ENCODE measurements around the gene CARD6. TPM values are rescaled to one million over a fixed set of nuclear protein-coding genes. Genes with fewer than 3 reads are reported as not detected.
"Not testable (repeated sequence)": the region's sequence is repeated elsewhere in the genome, so short reads cannot be mapped to it uniquely, and the experiment has no call there.

Gene CARD6
- total and polyA plus RNA-seq, 4 donors = 1.6 to 3.2 (median 2.1) TPM

GRCh38 chr5:40823459-40823858 is 17.7 kb upstream of the CARD6 start:
- H3K27me3 ChIP-seq (ENCODE audit: control insufficient read depth in 4 of 4, insufficient read depth in 4 of 4, low read length in 3 of 4) = no peaks in the 10 kb centered on the region
- no peak overlapping the region for H3K9ac ChIP-seq (ENCODE audit: low read depth in 1 of 2, low read length in 2 of 2)
- H3K4me1 ChIP-seq (ENCODE audit: control insufficient read depth in 4 of 4, insufficient read depth in 4 of 4, low read length in 3 of 4) = no peaks in the 10 kb centered on the region
- WGBS = 45% methylated on average over 1 of the region's 1 CpG
- H3K9me3 ChIP-seq (ENCODE audit: control insufficient read depth in 4 of 4, low read length in 3 of 4) = no peaks in the 10 kb centered on the region
- peaks cover 7 to 21% (median 17%) of the 10 kb centered on the region in 4 donors for H3K36me3 ChIP-seq (ENCODE audit: control insufficient read depth in 4 of 4, insufficient read depth in 3 of 4, low read depth in 1 of 4, low read length in 3 of 4)
- no peak overlapping the region for H3K27ac ChIP-seq (ENCODE audit: low read depth in 1 of 2, low read length in 2 of 2)
- no peak overlapping the region for H3K4me3 ChIP-seq (ENCODE audit: low read depth in 1 of 3, low read length in 3 of 3)
- TF ChIP-seq JUND (IDR thresholded peaks at IDR 0.05) (no peak), CTCF (IDR thresholded peaks at IDR 0.05; ENCODE audit: low read depth, low read length, missing input control) (no peak), YY1 (IDR thresholded peaks at IDR 0.05) (no peak), SP1 (IDR thresholded peaks at IDR 0.05) (no peak), NR2F2 (IDR thresholded peaks at IDR 0.05) (no peak), REST (IDR thresholded peaks at IDR 0.05) (no peak)
- no peak for DNase-seq (ENCODE audit: low spot score)

DNA sequence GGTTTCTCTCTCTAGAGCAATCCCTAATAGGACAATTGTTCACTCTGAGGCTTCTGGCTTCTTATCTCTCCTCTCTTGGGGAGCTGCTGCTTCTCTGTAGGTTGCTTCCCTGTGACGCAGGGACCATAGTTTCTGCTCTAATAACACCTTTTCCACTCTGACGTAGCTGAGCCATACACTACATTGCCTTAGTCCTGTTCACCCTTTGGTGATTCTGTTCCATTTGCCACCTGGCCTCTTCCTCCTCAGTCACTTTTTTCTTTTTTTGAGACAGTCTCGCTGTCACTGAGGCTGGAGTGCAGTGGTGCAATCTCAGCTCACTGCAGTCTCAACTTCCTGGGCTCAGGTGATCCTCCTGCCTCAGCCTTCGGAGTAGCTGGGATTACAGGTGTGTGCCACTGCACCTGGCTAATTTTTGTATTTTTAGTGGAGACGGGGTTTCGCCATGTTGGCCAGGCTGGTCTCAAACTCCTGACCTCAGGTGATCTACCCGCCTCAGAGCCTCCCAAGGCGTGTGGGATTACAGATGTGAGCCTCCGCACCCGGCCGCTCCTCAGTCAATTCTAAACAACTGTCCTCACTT is 15.6 kb upstream of the CARD6 start:
- 95% methylated on average over 11 of the region's 11 CpGs for WGBS

GRCh38 chr5:40826489-40827187 is 14.5 kb upstream of the CARD6 start:
- no peak for DNase-seq (ENCODE audit: low spot score)
- Histone ChIP-seq H3K36me3 (ENCODE audit: control insufficient read depth in 4 of 4, insufficient read depth in 3 of 4, low read depth in 1 of 4, low read length in 3 of 4) (peaks cover 17 to 49% (median 46%) of the 10 kb centered on the region in 4 donors), H3K27ac (ENCODE audit: low read depth in 1 of 2, low read length in 2 of 2) (no peak overlapping the region), H3K9ac (ENCODE audit: low read depth in 1 of 2, low read length in 2 of 2) (no peak overlapping the region), H3K27me3 (ENCODE audit: control insufficient read depth in 4 of 4, insufficient read depth in 4 of 4, low read length in 3 of 4) (no peaks in the 10 kb centered on the region), H3K9me3 (ENCODE audit: control insufficient read depth in 4 of 4, low read length in 3 of 4) (no peaks in the 10 kb centered on the region), H3K4me1 (ENCODE audit: control insufficient read depth in 4 of 4, insufficient read depth in 4 of 4, low read length in 3 of 4) (no peaks in the 10 kb centered on the region), H3K4me3 (ENCODE audit: low read depth in 1 of 3, low read length in 3 of 3) (no peak overlapping the region)
- 95% methylated on average over 5 of the region's 5 CpGs for WGBS
- no peak for TF ChIP-seq RAD21 (IDR thresholded peaks at IDR 0.05)
- no peak for TF ChIP-seq GABPA (IDR thresholded peaks at IDR 0.05 in 1 of 2, conservative IDR thresholded peaks at IDR 0.05 in 1 of 2)

More for the DNA sequence above, 15.6 kb upstream of the CARD6 start:
- peaks cover 12 to 38% (median 35%) of the 10 kb centered on the region in 4 donors for H3K36me3 ChIP-seq (ENCODE audit: control insufficient read depth in 4 of 4, insufficient read depth in 3 of 4, low read depth in 1 of 4, low read length in 3 of 4)
- not testable (repeated sequence) for H3K4me3 ChIP-seq (ENCODE audit: low read depth in 1 of 3, low read length in 3 of 3); H3K4me1 ChIP-seq (ENCODE audit: control insufficient read depth in 4 of 4, insufficient read depth in 4 of 4, low read length in 3 of 4); DNase-seq (ENCODE audit: low spot score); H3K27me3 ChIP-seq (ENCODE audit: control insufficient read depth in 4 of 4, insufficient read depth in 4 of 4, low read length in 3 of 4); H3K9ac ChIP-seq (ENCODE audit: low read depth in 1 of 2, low read length in 2 of 2); H3K27ac ChIP-seq (ENCODE audit: low read depth in 1 of 2, low read length in 2 of 2); H3K9me3 ChIP-seq (ENCODE audit: control insufficient read depth in 4 of 4, low read length in 3 of 4)
